Testis (tissue), 2 donors: Measurements from ENCODE around the gene SH3BP2.

Source experiments
- POLR2A ChIP-seq: fragments of 450-650 bp; IDR thresholded peaks from one replicate; pipeline ENCODE4 v1.6.1; 2017; ENCODE audit warnings: antibody characterized with exemption, mild to moderate bottlenecking, moderate library complexity
- TF ChIP-seq, protein P1 (sequence below), 3 experiments: fragments of 450-650 bp in 2 of 3; fragments of 200-600 bp in 1 of 3; sonication (generic) in 1 of 3; IDR thresholded peaks; one replicate each; pipeline ENCODE4 v1.5.1; 2016 to 2019; ENCODE audit warnings: antibody characterized with exemption in 3 of 3, mild to moderate bottlenecking in 2 of 3, moderate library complexity in 1 of 3

DNA sequence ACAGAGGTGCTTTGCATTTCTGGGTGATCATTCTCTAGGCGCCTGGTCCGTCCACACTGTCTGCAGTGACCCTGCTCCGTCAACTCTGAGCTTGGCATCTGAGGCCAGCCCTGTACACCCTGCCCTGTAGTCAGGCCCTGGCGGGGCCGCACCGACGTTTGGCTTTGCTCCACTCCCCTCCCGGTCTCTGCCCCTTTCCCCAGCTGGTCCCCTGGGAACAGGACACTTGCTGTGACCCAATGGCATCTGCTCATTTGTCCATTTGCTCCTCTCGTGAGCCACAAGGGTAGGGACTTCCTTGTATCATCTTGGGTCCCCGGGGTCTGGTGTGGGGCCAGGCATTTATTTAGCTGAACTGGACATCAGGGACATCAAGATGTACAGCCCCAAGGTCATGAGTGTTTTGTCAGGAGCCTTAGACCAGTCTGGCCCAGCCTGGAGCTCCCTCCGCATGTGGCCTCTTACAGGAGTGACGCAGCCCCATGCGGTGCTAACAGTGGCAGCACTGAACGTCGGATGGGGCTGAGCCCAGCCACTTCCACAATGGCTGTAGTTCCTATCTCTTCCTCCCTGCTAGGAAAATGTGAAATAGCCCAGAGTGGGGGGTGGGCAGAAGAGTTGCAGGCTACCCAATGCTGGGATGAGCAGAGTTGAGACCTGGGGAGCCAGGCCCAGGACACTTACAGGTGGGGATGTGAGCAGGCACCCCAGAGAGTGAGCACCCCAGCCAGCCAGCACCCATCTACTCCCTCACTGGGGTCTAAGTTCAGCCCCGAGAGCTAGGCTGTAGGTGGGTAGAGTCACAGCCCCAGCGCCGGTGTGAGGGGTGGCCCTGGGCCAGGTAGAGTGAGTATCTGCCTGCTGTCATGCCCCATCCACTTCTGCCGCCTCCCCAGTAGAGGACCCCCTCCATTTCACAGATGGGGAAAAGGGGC lies 2.0 kb upstream of the SH3BP2 start:
- TF ChIP-seq, protein P1, sequence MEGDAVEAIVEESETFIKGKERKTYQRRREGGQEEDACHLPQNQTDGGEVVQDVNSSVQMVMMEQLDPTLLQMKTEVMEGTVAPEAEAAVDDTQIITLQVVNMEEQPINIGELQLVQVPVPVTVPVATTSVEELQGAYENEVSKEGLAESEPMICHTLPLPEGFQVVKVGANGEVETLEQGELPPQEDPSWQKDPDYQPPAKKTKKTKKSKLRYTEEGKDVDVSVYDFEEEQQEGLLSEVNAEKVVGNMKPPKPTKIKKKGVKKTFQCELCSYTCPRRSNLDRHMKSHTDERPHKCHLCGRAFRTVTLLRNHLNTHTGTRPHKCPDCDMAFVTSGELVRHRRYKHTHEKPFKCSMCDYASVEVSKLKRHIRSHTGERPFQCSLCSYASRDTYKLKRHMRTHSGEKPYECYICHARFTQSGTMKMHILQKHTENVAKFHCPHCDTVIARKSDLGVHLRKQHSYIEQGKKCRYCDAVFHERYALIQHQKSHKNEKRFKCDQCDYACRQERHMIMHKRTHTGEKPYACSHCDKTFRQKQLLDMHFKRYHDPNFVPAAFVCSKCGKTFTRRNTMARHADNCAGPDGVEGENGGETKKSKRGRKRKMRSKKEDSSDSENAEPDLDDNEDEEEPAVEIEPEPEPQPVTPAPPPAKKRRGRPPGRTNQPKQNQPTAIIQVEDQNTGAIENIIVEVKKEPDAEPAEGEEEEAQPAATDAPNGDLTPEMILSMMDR (IDR thresholded peaks at IDR 0.05) = no peak
- TF ChIP-seq POLR2A = no peak
